HG03066 (cell line): ENCODE data around the gene CRB1.
"Not testable (repeated sequence)": the region's sequence is repeated elsewhere in the genome, so short reads cannot be mapped to it uniquely, and the experiment has no call there.

Source experiments
- ATAC-seq: cut with Tn5 transposase; IDR thresholded peaks from one replicate; pipeline ENCODE4 v1.9.1; 2021; ENCODE audit warnings: low read depth; ENCODE audit not compliant: unreplicated experiment

Gene CRB1

DNA sequence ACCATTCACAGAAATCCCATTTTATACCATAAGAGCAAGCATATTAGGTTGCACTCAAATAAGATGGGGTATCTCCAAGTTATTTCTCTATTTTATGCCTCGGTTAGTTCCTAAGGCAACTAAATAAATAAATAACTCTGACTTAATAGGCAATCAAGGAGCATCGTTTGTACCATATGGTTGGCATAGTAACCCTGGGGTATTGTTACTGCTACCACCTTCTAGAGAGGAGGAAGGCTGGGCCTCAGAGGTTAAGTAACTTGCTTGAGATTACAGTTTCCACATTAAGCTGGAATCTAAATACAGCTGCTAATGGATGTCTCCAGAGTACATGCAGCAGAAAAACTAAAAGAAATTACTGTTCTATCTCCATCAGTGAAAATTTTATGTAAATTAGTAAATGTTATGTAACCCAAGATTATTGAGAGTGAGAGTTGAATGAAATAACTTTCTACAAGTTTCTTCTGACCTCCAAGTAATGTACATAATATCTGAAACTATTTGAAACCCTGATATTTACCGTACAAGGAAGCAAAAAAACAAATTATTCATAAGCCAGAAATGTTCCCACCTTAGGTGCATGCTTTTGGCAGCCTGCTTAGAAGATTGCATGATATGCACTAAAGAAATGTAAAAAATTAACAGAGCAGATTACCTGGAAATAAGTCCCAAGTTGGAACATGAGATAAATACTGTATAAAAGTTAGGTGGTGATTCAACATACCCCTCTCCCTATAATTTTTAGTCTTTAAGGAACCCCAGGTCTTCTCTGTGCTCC is 127.0 kb downstream of the CRB1 start:
- no peak for ATAC-seq

DNA sequence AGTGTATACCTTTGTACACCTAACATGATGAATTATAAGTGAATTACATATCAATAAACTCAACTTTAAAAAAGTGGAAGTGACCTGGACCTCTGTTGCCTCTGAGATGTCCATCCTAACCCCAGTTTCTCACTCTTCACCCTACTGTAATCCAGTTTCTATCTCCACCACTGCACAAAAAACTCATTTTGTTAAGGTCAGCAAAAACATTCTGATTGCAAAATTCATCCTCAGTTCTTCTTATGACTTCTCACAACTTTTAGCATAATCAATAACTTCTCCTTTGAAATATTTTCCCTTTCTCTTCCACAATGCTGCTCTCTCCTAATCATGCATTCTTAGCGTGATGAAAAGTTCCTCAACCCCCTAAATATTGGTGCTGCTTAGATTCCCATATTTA is 129.8 kb downstream of the CRB1 start:
- no peak for ATAC-seq

DNA sequence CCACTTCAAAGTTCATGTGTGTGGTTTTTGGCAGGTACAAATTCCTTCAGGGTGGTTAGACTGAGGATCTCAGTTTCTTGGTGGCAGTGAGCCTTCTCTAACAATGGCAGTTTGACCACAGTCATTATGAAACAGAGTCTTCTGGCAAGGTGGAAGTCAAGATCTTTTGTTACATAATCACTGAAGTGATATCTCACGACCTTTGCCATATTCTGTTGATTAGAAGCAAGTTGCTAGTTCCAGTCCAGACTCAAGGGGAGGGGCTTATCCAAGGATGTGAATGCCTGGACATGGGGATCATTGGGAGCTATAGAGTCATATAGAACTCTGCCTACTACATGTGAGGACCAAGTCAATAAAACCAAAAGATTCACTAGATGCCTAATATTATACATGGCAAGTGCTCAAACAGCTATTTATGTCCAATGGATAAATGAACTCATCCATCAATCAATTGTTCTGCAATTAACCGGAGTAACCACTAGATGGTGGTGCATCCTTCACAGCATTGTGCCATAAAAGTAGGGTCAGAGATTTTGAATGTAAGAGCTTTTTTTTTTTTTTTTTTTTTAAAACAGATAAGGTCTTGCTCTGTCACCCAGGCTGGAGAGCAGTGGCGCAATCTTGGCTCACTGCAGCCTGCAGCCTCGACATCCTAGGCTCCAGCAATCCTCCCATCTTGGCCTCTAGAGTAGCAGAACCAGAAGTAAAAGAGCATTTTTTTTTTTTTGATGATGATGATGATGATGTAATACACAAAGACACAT is 131.9 kb downstream of the CRB1 start:
- ATAC-seq, result peak; percentile 74

DNA sequence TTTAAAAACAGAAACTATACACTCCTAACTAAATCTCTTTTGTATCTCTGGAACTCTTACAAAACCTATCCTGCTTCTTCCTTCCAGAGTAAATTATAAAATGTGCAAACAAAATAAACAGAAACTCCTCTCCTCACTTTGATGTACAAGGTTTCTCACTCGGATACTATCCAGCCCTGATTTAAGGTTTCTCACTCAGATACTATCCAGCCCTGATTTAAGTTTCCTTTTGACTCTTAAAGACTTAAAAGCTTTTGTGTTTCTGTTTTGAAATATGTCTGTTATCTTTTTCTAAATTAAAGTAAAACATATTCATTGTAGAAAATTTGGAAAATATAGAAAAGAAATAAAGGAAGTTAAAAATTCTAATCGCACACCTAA is 132.5 kb downstream of the CRB1 start:
- no peak for ATAC-seq

DNA sequence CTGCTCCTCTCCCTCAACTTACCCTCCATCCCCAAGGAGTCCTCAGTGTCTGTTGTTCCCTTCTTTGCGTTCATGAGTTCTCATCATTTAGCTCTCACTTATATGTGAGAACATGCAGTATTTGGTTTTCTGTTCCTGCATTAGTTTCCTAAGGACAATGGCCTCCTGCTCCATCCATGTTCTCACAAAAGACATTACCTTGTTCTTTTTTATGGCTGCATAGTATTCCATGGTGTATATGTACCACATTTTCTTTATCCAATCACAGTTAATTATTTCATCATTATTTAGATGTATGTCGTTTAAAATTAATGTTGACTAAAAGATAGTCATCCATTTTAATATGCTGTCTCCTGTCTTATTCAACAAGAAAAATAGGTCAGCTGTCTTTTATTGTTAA is 134.1 kb downstream of the CRB1 start:
- no peak for ATAC-seq

DNA sequence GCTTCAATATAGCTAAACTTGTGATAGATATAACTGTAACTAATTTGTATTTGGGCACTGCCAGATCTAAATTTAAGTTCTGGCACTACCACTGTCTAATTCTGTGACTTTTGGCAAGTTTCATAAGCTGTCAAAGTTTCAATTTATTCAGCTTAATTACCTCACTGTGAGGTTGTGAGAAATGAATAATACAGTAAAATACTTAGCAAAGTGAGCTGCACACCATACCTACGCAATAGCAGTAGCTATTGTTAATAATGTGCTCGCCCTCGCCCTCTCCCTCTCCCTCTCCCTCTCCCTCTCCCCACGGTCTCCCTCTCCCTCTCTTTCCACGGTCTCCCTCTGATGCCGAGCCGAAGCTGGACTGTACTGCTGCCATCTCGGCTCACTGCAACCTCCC is 136.7 kb downstream of the CRB1 start:
- not testable (repeated sequence) for ATAC-seq

DNA sequence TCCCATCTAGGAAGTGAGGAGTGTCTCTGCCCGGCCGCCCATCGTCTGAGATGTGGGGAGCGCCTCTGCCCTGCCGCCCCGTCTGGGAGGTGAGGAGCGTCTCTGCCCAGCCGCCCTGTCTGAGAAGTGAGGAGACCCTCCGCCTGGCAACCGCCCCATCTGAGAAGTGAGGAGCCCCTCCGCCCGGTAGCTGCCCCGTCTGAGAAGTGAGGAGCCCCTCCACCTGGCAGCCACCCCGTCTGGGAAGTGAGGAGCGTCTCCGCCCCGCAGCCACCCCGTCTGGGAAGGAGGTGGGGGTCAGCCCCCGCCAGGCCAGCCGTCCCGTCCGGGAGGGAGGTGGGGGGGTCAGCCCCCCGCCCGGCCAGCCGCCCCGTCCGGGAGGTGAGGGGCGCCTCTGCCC is 137.6 kb downstream of the CRB1 start:
- ATAC-seq, result not testable (repeated sequence)

DNA sequence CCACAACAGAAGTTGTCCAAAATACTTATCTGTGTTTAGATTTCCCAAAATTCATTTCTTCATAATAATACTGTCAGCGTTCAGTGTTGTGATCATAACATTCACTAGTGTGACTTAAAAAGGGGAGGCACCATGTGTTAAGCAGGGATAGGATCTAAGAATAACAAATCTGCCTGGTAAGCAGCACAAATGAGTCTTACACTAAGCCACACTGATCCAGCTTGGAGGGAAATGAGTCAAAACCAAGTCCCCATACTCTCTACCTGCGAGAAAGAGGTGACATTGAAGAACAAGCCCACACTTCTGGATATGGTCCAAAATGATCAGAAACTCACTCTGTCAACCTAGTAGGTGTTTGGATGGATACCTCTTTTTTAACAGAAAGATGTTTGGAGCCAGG is 145.5 kb downstream of the CRB1 start:
- no peak for ATAC-seq

DNA sequence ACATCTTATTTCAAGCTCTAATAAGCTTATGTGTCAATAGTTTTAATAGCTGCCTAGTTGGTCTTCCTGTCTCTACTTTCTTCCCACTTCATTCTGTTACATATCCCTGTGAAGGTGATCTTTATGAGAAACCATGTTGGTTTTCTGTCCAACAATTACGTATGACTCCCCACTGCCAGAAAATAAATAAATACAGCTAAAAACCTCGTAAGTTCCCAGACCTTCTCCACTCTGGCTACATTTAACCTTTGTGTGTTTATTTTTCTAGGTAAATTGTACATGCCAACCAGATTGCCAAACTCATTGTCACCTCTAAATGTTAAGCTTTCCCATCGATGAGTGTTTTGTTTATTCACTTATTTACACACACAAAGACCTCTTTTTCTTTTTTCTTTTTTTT is 147.2 kb downstream of the CRB1 start:
- ATAC-seq, result no peak

DNA sequence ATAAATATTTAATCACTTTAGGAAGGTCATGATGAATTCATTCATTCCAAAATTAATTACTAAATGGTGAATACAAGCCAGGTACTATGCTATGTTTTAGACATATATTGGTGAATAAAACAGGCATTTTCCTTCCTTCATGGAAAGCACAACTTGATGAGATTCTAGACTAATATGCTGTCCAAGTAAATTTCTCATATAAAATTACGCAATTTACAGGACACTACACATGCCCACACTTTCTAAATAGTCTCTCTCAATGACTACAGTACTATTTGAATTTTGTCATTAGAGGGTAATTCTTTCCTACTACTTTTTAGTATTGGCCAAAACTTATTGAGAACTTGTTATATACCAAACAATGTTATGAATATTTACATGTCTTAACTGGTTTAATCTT is 150.6 kb downstream of the CRB1 start:
- no peak for ATAC-seq

DNA sequence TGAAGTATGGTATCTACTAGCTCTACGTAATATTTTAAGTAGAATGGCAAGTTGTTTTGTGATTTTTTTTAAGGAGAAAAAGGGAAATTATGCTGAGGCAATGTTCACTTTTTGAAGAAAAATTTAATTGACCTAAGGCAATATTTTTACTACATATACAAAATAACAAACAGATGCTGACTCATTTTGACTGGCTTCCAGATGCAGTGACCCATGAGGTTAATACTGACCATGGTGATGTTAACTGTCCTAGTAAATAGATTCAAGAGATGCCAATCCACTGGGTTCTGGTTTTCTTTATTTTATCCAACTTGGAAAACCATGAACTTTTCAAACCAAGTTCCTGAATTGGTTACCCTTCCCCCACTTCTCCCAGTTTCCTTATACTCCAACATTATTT is 154.9 kb downstream of the CRB1 start:
- ATAC-seq, result no peak

DNA sequence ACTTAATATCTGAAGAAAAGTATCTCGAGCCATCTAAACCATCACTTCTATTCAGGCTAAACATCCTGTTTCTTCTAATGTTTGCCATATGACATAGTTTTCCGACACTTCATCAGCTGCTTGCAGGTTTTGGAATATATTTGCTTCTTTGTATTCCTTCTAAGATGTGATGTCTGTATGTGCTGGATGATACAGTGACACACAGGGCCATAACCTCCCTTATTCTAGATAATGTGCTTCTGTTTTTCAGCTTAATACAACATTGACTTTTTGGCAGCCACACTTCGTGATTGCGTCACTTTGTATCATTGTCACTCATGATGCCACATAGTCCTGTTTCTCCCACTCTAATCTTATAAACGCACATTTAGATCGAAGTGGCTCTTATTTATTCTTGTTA is 156.3 kb downstream of the CRB1 start:
- no peak for ATAC-seq

DNA sequence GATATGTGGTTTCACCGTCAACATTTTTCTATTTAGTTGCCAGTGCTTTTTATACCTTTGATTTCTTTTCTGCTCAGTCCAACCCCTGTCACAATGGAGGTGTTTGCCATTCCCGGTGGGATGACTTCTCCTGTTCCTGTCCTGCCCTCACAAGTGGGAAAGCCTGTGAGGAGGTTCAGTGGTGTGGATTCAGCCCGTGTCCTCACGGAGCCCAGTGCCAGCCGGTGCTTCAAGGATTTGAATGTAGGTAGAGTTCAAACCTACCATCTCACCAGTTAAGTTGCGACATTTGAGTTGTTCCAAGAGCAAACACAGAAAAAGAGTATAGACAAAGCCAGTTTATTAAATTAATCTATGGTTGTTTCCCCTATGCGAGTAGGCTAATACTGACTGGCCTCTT is 161.3 kb downstream of the CRB1 start:
- ATAC-seq, result no peak

DNA sequence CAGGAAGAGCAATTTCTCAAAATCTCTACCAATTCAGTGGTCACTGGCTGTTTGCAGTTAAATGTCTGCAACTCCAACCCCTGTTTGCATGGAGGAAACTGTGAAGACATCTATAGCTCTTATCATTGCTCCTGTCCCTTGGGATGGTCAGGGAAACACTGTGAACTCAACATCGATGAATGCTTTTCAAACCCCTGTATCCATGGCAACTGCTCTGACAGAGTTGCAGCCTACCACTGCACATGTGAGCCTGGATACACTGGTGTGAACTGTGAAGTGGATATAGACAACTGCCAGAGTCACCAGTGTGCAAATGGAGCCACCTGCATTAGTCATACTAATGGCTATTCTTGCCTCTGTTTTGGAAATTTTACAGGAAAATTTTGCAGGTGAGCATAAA is 167.2 kb downstream of the CRB1 start:
- ATAC-seq, result no peak

DNA sequence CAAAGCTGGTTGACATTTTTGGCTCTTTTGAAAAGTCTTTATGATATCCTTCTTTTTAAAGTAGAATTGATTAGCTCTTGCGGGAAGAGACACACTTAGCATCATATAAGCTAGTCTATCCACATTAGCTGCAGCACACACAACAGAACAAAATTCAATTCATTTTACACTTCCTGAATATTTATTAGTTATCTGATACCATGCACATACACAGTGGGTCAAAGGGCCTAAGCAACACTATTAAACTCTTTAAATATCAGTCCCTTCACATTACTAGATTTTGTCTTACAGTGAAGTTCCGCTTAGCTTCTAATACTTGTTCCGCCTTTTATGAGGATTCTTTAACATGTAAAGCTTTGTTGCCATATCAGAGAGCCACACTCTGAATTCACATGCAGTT is 169.5 kb downstream of the CRB1 start:
- no peak for ATAC-seq

DNA sequence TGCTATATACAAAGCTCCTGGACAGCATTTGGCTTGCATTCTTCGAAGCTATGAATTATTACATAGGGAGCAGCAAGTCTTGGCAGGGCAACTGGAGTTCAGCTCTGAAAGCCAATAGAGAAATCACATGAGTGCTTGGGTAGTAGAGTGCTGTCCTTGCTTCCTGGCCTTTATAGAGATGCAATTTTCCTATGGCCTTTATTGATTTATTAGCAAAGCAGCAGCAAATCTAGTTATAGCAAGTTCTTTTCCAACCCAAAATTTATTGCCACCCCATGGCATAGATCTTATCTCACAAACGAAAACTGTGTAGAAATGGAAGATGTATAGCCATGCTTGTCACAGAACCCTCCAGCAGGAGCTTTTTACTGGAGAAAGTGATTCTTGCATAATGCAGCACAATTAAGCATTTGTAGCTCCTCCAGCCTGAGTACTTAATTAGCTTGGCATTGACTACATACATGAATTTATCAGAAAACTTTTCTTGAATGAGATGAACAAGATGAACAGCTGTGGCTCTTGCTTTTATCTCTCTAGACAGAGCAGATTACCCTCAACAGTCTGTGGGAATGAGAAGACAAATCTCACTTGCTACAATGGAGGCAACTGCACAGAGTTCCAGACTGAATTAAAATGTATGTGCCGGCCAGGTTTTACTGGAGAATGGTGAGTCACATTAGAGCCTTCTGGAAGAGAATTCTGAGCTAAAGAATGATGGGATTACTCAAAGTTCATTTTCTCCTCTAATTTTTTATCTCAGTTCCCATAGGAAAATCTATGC is 170.1 kb downstream of the CRB1 start:
- no peak for ATAC-seq

DNA sequence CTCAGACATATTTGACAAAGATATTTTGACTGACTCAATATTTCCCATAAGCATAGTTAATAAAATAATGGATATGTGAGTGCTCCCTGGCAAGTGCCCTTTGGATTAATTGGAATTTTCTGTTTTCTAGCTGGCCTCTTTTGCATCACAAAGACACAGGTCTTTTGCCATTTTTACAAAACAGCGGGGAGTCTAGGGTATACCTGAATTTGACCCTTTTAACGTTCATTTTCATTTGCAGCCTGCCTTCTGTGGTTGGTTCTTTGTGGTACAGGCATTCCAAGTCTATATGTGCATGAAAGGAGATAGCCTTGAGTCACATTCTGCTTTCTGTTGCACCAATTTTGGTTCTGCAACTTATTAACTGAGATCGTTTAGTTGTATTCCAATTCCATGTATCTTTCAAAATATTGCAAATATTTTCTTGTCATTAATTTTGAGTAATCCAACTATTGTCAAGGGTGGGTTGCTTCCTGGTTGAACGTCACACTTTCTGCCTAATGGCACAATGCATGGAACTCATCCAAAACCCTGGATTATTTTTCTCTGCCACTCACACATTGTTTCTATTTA is 171.7 kb downstream of the CRB1 start:
- no peak for ATAC-seq

DNA sequence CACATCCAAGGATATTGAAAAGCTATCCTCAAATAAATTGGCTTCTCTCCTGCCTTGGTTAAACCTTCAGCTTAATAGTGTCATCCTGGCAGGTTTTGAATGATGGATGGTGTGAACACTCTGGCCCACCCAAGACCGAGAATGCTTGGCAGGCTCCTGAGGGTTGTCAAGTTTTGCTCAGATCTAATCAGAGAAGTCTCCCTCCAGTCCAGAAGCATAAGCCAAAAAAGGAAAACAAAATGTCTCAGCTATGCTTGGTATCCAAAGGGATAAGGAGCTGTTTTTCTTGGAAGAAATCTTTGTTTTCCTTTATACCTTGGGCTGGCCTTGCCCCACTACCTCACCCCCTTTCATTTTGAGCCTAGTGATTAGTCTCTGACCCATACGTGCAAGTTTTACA is 172.7 kb downstream of the CRB1 start:
- ATAC-seq, result no peak

DNA sequence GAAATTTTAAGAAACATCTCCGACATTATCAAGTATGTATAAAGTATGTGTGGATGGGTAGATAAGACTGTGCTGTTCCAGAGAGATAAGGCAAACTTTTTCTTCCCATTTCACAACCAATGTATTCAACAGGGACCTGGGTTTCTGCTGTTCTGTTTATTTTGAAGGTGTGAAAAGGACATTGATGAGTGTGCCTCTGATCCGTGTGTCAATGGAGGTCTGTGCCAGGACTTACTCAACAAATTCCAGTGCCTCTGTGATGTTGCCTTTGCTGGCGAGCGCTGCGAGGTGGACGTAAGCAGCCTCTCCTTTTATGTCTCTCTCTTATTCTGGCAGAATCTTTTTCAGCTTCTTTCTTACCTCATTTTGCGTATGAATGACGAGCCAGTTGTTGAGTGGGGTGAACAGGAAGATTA is 174.0 kb downstream of the CRB1 start:
- ATAC-seq, result no peak

DNA sequence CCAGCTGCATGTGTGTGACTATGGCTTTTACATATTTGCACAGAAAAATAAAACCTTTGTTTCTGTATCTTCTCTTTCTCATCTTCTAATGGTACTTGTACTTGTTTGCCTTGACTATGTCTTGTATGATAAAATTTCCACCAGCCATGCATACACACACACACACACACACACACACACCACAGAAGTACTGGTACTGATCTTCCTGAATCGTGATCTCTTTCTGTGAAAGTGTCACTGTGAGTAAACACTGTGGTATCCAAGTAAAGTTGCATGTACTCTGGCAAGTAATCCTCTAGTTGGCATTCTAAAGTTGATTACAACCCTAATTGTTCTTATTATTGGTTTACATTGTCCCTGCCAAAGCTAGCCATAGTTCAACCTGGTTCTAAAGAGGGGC is 176.7 kb downstream of the CRB1 start:
- no peak for ATAC-seq

DNA sequence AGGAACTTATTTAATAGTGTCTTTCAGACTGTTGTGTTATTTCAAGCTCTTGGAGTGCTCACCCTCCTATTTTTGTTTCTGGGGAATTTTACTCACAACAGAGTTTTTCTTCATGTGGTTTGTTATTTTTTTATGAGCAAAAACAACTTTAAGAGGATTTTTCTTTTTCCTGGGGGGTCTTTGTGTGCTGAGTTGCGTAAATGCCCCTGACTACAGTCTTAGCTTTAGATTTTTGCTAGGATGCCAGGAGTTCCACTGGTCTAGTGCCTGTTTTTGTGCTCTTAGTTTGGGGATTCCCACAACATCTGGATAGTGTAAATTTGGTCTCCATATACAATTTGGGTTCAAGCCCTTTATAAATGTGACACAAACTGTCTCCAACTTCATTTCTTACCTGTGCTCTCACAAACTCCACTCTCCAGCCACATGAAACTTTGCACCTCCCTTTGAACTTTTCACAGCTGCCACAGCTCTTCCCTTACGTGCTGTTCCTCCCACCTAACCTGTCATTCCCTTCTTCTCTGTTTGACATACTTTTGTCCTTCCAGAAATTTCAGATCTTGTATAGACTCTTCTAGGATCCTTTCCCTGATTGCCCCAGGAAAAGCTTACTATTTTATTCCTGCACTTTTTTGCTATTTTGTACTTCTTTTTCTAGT is 180.2 kb downstream of the CRB1 start:
- no peak for ATAC-seq
